ENCODE data around the gene MRGPRX3.

Gene MRGPRX3

DNA sequence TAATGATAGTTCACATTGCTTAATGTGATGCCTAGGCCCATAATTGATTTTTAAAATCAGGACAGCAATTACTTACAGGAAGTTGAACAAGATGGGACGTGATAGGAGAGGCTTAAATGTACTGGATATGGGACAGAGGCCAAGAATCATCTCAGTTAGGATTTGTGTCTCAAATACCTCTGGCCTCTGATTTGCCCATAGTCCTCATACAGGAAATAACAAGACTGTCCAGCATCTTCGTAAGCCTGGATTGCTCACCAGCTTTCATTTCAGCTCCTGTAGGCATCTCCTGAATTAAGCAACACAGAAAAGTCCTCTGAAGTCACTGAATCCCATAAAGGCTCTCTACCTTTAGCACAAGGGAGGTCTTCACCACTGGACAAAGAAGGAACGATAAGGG is at the start of gene MRGPRX3:
Gene MRGPRX3 (plus strand): TSS at position 231 of the 400 bp plus-strand sequence. CDS start 4,632 bp downstream, outside the sequence.
- TF ChIP-seq, protein P1, sequence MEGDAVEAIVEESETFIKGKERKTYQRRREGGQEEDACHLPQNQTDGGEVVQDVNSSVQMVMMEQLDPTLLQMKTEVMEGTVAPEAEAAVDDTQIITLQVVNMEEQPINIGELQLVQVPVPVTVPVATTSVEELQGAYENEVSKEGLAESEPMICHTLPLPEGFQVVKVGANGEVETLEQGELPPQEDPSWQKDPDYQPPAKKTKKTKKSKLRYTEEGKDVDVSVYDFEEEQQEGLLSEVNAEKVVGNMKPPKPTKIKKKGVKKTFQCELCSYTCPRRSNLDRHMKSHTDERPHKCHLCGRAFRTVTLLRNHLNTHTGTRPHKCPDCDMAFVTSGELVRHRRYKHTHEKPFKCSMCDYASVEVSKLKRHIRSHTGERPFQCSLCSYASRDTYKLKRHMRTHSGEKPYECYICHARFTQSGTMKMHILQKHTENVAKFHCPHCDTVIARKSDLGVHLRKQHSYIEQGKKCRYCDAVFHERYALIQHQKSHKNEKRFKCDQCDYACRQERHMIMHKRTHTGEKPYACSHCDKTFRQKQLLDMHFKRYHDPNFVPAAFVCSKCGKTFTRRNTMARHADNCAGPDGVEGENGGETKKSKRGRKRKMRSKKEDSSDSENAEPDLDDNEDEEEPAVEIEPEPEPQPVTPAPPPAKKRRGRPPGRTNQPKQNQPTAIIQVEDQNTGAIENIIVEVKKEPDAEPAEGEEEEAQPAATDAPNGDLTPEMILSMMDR (IDR thresholded peaks at IDR 0.05; ENCODE audit: borderline replicate concordance, control extremely low read depth, extremely low read depth, insufficient read depth, missing control alignments) = no peak
- DNase-seq (ENCODE audit: low spot score) = no peak
- in situ Hi-C loops (cut with MboI; ENCODE audit: low sequenced_read_pairs, unreplicated experiment) = no loop called here

DNA sequence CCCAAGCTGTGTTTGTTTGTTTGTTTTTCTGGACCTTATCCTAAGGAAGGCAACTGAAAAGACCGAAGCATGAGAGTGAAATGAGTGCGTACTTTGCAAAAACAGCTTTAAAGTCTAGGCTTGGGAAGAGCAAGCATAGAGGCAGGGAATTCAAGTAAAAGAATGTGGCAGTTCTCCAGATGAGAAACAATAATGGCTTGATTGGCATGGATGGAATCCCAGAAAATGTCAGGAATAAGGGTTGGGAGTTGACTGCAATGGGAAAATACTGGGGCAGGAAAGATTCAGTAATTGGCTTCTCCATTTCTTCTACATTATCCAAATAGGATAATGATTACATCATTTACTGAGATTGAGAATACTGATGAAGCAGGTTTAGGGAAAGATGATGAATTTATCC is 44.0 kb upstream of the MRGPRX3 start:
- no peak for DNase-seq (ENCODE audit: low spot score)
- in situ Hi-C loops (cut with MboI; ENCODE audit: low sequenced_read_pairs, unreplicated experiment) = no loop called here
- TF ChIP-seq, protein P1 (IDR thresholded peaks at IDR 0.05; ENCODE audit: borderline replicate concordance, control extremely low read depth, extremely low read depth, insufficient read depth, missing control alignments) = no peak

DNA sequence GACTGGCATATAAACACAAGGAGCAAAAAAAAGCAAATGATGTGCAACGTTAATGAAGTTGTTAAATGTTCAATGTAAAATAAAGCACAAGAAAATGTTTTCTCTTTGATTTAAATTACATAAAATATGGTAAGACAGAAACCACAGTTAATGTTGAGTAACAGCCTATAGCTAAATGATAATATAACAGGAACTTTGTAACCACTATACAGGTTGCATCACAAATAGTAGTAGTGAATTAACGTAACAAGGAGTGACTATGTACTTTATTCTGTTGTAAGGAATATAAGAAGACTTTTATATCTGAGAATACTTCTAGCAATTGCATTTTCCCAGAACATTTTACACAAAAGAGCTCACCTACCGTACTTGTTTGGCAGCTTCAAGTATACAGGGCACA is 43.4 kb upstream of the MRGPRX3 start:
- no peak for DNase-seq (ENCODE audit: low spot score)
- TF ChIP-seq, protein P1 (IDR thresholded peaks at IDR 0.05; ENCODE audit: borderline replicate concordance, control extremely low read depth, extremely low read depth, insufficient read depth, missing control alignments) = no peak
- in situ Hi-C loops (cut with MboI; ENCODE audit: low sequenced_read_pairs, unreplicated experiment) = no loop called here

DNA sequence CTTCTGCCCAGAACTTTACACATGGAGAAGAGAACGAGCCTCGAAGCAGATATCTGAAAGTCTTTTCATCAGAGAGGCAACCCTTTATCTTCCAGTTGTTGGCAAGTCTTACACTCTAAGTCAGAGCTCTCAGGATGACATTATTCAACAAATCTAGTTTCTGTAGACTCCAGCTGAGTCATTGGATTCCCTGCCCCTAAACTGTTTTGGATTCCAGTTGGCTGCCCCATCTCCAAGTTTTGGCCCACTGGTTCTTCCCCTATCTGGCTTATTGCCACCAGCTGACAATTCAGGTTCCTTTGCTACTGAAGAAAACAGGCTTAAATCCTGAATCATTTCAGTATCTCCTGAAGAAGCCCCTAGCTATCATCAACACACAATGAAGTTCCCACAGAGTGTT is 40.6 kb upstream of the MRGPRX3 start:
- in situ Hi-C loops (cut with MboI; ENCODE audit: low sequenced_read_pairs, unreplicated experiment) = no loop called here
- DNase-seq (ENCODE audit: low spot score) = no peak
- TF ChIP-seq, protein P1 (IDR thresholded peaks at IDR 0.05; ENCODE audit: borderline replicate concordance, control extremely low read depth, extremely low read depth, insufficient read depth, missing control alignments) = no peak

DNA sequence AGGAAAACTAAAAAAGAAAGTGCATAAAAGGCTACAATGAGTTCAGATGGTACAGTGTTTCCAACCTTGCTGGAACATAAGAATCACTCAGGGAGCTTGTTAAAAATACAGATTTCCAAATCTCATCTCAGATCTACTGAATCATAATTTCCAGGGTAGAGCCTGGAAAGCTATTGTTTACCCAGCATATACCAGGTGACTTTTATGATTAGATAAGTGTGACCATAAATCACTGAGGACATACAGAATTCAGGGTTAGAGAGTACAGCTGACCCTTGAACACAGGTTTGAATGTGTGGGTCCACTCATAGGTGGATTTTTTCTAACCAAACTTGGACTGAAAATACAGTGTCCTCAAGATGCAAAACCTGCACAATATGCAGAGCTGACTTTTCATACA is 38.4 kb upstream of the MRGPRX3 start:
- in situ Hi-C loops (cut with MboI; ENCODE audit: low sequenced_read_pairs, unreplicated experiment) = no loop called here
- TF ChIP-seq, protein P1 (IDR thresholded peaks at IDR 0.05; ENCODE audit: borderline replicate concordance, control extremely low read depth, extremely low read depth, insufficient read depth, missing control alignments) = no peak
- DNase-seq (ENCODE audit: low spot score) = no peak

DNA sequence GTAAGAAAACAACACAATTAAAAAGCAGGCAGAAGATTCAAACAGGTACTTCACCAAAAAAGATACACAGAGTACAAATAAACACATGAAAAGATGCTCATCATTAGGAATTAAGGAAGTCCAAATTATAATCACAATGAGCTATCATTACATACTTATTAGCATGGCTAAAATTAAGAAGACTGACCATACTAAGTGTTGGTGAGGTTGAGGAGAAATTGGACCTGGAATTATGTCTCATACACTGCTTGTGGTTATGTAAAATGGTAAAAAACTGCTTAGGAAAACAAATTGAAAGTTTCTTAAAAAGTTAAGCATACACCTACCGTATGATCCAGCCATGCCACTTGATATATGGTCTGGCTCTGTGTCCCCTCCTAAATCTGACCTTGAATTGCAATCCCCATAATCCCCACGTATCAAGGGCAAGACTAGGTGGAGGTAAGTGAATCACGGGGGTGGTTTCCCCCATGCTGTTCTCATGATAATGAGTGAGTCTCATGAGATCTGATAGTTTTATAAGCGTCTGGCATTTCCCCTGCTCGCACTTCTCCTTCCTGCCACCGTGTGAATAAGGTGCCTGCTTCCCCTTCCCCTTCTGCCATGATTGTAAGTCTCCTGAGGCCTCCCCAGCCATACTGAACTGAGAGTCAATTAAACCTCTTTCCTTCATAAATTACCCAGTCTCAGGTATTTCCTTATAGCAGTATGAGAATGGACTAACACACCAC is 31.3 kb upstream of the MRGPRX3 start:
- DNase-seq (ENCODE audit: low spot score) = no peak
- in situ Hi-C loops (cut with MboI; ENCODE audit: low sequenced_read_pairs, unreplicated experiment) = no loop called here

More for the DNA sequence above, 31.3 kb upstream of the MRGPRX3 start:
- TF ChIP-seq, protein P1 (IDR thresholded peaks at IDR 0.05; ENCODE audit: borderline replicate concordance, control extremely low read depth, extremely low read depth, insufficient read depth, missing control alignments) = no peak

All from GM13976 (cell line).